ENCODE results near the gene COL8A1. TPM values are rescaled to one million over a fixed set of nuclear protein-coding genes. Genes with fewer than 3 reads are reported as not detected.
A peak's percentile ranks its signal among the peaks of the same experiment; 100 is the strongest.

COL8A1 gene
- total RNA-seq, 1 experiment from 2014 or later: 8.1 TPM

DNA sequence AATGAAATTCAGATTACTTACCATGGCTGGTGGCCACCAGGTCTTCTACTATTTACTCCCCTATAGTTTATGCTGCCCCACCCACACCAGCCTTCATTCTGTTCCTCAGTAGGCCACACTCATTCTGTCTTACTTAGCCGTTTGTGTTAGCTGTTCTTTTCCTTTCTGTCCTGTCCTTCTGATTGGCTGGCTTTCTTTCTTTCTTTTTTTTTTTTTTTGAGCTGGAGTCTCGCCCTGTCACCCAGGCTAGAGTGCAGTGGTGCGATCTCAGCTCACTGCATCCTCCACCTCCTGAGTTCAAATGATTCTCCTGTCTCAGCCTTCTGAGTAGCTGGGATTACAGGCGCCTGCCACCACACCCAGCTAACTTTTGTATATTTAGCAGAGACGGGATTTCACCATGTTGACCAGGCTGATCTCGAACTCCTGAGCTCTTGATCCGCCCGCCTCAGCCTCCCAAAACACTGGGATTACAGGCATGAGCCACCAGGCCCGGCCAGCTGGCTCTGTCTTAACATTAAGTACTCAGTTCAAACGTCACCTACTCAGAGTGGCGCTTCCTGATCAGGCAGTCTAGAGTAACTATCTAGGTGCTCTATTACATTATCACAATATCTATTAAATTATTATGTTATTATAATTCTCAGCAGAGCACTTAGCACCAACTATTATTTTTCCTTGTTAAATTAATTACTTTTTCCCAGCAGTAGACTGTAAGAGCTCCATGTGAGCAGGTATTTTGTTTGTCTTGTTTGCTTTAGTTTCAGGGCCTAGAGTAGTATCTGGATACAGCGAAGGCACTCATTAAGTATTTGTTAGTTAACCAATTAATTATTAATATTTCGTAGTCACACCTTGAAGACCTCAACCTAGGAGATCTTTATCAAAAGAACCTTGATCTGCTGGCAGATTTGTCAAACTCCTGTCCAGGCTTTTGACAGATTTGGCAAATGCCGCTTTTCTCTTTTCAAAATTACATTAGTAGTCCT lies 185.6 kb downstream of the COL8A1 start:
- POLR2A ChIA-PET (ENCODE audit: unreplicated experiment): interaction anchor here (0.6 to 0.7 kb wide), 5 partner anchors 11 to 1740 kb away, joined by 3 to 8 read pairs (median 3); no protein-coding TSS in a partner anchor
- H3K27ac ChIP-seq: peak overlapping the region; percentile 0; the same call in 1 of the 2 replicates
- peaks cover 90% of the 10 kb centered on the region for H3K79me2 ChIP-seq (ENCODE audit: low read depth)

DNA sequence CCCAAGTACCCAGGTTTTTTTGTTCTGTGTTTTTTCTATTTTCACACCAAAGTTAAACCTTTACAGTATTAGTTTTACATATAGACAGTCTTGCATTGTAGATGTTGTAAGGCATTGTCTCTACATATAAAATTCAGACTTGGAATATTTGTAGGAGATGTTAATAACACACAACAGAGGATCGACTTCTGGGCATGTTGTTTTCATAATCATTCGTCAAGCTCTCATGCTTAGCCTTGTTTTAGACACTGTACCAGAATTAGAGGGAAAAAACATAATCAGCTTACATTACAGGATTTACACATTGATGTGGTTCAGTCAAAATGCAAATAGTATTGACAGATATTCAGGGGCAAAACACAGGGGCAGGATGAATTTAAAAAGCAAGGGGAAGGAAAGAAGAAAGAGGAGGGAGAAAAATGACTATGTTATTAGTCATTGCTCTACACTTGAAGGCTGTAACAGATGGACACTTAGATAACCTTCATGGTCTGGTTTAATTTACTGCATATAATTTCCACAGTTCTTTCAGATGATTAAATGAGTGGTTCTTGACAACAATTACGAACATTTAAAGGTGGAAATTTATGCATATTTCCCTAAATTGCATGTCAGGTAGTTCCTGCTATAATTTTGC lies 186.7 kb downstream of the COL8A1 start:
- Histone ChIP-seq H3K4me3 (no peak overlapping the region), H3K27me3 (ENCODE audit: insufficient read depth, low read depth) (no peaks in the 10 kb centered on the region), H2AFZ (no peak overlapping the region), H3F3A (ENCODE audit: insufficient read depth, low read depth) (peaks cover 3% of the 10 kb centered on the region), H3K9me3 (ENCODE audit: insufficient read depth, low read depth) (no peaks in the 10 kb centered on the region), H3K4me2 (peak overlapping the region; percentile 30), H3K9me2 (ENCODE audit: insufficient read depth) (no peaks in the 10 kb centered on the region), H3K79me2 (ENCODE audit: low read depth) (peaks cover 90% of the 10 kb centered on the region), H3K27ac (peak overlapping the region; percentile 0; the same call in 1 of the 2 replicates), H3K4me1 (replicated peaks; ENCODE audit: insufficient read depth) (peaks cover 22% of the 10 kb centered on the region), H4K20me1 (ENCODE audit: insufficient read depth) (peaks cover 4% of the 10 kb centered on the region; the same call in 1 of the 2 replicates), H3K36me3 (ENCODE audit: low read depth) (no peaks in the 10 kb centered on the region)
- POLR2A ChIA-PET (ENCODE audit: unreplicated experiment): interaction anchor here (0.7 kb wide), 1 partner anchor 161 kb away, joined by 4 read pairs; no protein-coding TSS in a partner anchor
- TF ChIP-seq, protein P1, sequence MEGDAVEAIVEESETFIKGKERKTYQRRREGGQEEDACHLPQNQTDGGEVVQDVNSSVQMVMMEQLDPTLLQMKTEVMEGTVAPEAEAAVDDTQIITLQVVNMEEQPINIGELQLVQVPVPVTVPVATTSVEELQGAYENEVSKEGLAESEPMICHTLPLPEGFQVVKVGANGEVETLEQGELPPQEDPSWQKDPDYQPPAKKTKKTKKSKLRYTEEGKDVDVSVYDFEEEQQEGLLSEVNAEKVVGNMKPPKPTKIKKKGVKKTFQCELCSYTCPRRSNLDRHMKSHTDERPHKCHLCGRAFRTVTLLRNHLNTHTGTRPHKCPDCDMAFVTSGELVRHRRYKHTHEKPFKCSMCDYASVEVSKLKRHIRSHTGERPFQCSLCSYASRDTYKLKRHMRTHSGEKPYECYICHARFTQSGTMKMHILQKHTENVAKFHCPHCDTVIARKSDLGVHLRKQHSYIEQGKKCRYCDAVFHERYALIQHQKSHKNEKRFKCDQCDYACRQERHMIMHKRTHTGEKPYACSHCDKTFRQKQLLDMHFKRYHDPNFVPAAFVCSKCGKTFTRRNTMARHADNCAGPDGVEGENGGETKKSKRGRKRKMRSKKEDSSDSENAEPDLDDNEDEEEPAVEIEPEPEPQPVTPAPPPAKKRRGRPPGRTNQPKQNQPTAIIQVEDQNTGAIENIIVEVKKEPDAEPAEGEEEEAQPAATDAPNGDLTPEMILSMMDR (conservative IDR thresholded peaks at IDR 0.05): no peak
- no peak for TF ChIP-seq EZH2 (IDR thresholded peaks at IDR 0.05; ENCODE audit: low read depth)
- no TSS peak for BruUV-seq (replicated peaks)
- intact Hi-C loops (cut with micrococcal nuclease; ENCODE audit: unreplicated experiment): no loop called here
- CTCF ChIA-PET: no interaction called here
- DNase-seq: peak in 1 of 2 experiments; percentile 69

More for the DNA sequence above, 185.6 kb downstream of the COL8A1 start:
- no peak overlapping the region for H2AFZ ChIP-seq
- H3F3A ChIP-seq (ENCODE audit: insufficient read depth, low read depth): peaks cover 3% of the 10 kb centered on the region
- no peaks in the 10 kb centered on the region for H3K36me3 ChIP-seq (ENCODE audit: low read depth)
- CTCF ChIA-PET: interaction anchor here (0.6 to 0.9 kb wide), 3 partner anchors 16 to 1006 kb away, joined by 4 to 10 read pairs (median 9); no protein-coding TSS in a partner anchor
- no peaks in the 10 kb centered on the region for H3K27me3 ChIP-seq (ENCODE audit: insufficient read depth, low read depth)
- intact Hi-C loops (cut with micrococcal nuclease; ENCODE audit: unreplicated experiment): no loop called here
- no peak overlapping the region for H3K4me3 ChIP-seq
- H4K20me1 ChIP-seq (ENCODE audit: insufficient read depth): peaks cover 4% of the 10 kb centered on the region; the same call in 1 of the 2 replicates
- H3K4me2 ChIP-seq: 0 out of 2 replicates have a peak overlapping the region, but pooled peaks have one; percentile 30
- no peaks in the 10 kb centered on the region for H3K9me2 ChIP-seq (ENCODE audit: insufficient read depth)
- DNase-seq: no peak
- no peaks in the 10 kb centered on the region for H3K9me3 ChIP-seq (ENCODE audit: insufficient read depth, low read depth)
- H3K4me1 ChIP-seq (replicated peaks; ENCODE audit: insufficient read depth): peaks cover 27% of the 10 kb centered on the region
- TF ChIP-seq, protein P1 (conservative IDR thresholded peaks at IDR 0.05): no peak
- no peak for TF ChIP-seq EZH2 (IDR thresholded peaks at IDR 0.05; ENCODE audit: low read depth)
- BruUV-seq (replicated peaks): no TSS peak

DNA sequence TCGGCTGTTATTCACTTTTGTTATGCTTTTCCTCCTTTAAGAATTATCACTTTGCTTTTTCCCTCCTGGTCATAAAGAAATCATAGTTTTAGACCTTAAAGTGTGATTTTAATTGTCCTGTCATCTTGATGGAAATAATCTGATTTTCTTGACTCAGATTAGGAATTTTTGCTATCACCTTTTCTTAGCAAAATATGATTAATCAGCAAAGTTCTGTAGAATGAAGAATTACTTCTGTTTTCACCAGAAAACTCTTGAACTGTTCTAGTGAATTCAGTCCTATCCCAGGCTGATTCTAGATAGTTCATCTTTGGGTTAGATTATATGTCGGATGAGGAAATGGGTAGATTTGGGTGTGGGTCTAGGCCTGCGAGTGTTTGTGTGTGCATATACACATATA lies 191.4 kb downstream of the COL8A1 start:
- Histone ChIP-seq H2AFZ (no peak overlapping the region), H3K4me1 (replicated peaks; ENCODE audit: insufficient read depth) (peaks cover 16% of the 10 kb centered on the region), H3K9me2 (ENCODE audit: insufficient read depth) (no peaks in the 10 kb centered on the region), H3K79me2 (ENCODE audit: low read depth) (peaks cover 84% of the 10 kb centered on the region), H3K4me3 (no peak overlapping the region), H3K4me2 (no peak overlapping the region), H3F3A (ENCODE audit: insufficient read depth, low read depth) (peaks cover 2% of the 10 kb centered on the region), H3K27me3 (ENCODE audit: insufficient read depth, low read depth) (no peaks in the 10 kb centered on the region), H3K9me3 (ENCODE audit: insufficient read depth, low read depth) (no peaks in the 10 kb centered on the region), H4K20me1 (ENCODE audit: insufficient read depth) (peaks cover 4% of the 10 kb centered on the region; the same call in 1 of the 2 replicates), H3K27ac (no peak overlapping the region), H3K36me3 (ENCODE audit: low read depth) (no peaks in the 10 kb centered on the region)
- no peak for TF ChIP-seq EZH2 (IDR thresholded peaks at IDR 0.05; ENCODE audit: low read depth)
- TF ChIP-seq, protein P1 (conservative IDR thresholded peaks at IDR 0.05): no peak
- no TSS peak for BruUV-seq (replicated peaks)
- DNase-seq: no peak
- CTCF ChIA-PET: no interaction called here
- POLR2A ChIA-PET (ENCODE audit: unreplicated experiment): interaction anchor here (0.6 kb wide), 1 partner anchor 894 kb away, joined by 17 read pairs; no protein-coding TSS in a partner anchor
- intact Hi-C loops (cut with micrococcal nuclease; ENCODE audit: unreplicated experiment): loop anchor here (5.0 kb wide), 4 partner anchors 487 to 1742 kb away; partner anchors contain the start of gene PCNP

All from PC-9 (cell line).